Adipose tissue (tissue), 3 donors: ENCODE results near the gene MARK3. TPM values are rescaled to one million over a fixed set of nuclear protein-coding genes. Genes with fewer than 3 reads are reported as not detected.
"Not testable (repeated sequence)": the region's sequence is repeated elsewhere in the genome, so short reads cannot be mapped to it uniquely, and the experiment has no call there.

Source experiments
- H3K27ac ChIP-seq: one replicate; pipeline ENCODE4 v1.5.1; 2013; ENCODE audit warnings: low read depth, low read length
- WGBS, 3 donors: extraction: QIAGEN DNeasy Blood & Tissue Kit; methylation state at CpG; one replicate each; pipeline ENCODE4 v1.1.7; 2013; 5-methylcytosine and 5-hydroxymethylcytosine counted together
- polyA plus RNA-seq, 3 donors: library from polyadenylated mRNA; stranded (reverse); fragments of 200-250 nt; gene quantifications; one replicate each; pipeline ENCODE4 v1.2.3, GENCODE V29; 2013
- donor health status: healthy with polysubstance abuse.
- donor health status: Bipolar disorder and iron deficiency.
- donor health status: healthy.

The MARK3 gene
- polyA plus RNA-seq, 3 donors: 36.4 to 47.8 (median 43.5) TPM

DNA sequence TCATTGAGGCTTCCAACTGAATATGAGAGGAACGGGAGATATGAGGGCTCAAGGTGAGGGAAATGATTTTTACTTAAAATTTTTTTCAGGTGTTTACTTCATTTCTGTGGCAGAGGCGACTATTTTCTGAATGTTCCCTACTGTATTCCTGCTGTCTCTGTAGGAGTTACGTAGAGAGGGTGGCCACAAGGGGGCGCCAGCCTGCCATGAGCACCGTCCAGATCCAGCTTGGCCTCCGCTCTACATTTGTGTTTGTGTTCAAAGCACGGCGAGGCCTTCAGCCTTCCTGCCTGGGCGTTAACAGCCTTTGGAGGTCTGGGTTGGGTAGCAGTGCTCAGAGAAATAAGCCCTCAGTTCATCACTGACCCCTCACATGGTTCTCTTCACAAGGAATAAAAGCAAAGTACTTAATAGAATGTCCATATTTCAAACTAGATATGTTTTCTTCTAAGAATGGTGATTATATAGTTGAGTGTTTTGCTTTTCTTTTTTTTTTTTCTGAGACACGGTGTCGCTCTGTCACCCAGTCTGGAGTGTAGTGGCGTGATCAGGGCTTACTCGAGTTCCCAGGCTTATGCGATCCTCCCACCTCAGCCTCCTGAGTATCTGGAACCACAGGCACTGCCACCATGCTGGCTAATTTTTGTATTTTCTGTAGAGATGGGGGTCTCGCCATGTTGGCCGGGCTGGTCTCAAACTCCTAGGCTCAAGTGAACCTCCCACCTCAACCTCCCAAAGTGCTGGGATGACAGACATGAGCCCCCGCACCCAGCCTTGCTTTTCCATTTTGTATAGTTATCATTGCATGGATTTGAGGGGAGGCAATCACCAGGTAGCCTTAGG, 115.2 kb downstream of the MARK3 start:
- WGBS, 3 donors: 41 to 44% (median 42%) methylated on average over 17 of the region's 17 CpGs
- H3K27ac ChIP-seq: no peak overlapping the region

DNA sequence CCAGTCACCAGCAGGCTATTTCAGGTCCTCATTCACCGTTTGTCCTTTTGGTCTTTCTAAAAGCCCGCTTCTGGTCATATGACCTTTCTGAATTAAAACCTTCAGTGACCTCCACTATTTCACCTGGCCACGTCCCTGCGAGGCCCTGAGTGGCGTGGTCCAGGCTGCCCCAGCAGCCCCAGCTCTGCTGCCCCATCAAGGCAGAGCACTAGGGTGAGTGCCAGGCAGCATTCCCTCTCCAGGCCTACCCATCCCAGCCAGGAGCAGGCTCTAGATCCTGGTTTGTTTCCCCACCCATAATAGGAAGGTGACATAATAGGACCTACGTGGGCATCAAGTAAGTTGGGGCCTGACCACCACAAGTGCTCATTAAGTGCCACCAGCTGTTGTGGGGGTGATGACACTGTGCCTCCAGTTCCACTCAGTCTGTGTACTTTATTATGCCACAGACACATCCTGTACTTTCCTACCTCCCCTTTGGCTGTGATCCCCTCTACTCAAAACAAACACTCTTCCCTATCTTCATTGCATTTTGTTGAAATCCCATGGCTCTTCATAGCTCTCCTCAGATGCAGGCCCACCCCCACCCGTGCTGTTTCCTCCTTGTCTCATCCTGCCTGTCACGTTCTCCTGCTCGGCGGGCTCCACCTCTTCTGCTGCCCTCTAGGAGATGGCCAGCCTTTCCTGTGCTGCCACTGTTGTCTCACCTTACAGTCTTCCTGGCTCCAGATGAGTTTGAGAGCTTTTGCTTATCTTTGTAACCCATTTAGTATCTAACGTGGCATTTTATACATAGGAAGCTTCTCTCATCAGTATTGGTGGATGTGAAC, 116.0 kb downstream of the MARK3 start:
- no peak overlapping the region for H3K27ac ChIP-seq
- WGBS, 3 donors: 78 to 86% (median 79%) methylated on average over 11 of the region's 11 CpGs

DNA sequence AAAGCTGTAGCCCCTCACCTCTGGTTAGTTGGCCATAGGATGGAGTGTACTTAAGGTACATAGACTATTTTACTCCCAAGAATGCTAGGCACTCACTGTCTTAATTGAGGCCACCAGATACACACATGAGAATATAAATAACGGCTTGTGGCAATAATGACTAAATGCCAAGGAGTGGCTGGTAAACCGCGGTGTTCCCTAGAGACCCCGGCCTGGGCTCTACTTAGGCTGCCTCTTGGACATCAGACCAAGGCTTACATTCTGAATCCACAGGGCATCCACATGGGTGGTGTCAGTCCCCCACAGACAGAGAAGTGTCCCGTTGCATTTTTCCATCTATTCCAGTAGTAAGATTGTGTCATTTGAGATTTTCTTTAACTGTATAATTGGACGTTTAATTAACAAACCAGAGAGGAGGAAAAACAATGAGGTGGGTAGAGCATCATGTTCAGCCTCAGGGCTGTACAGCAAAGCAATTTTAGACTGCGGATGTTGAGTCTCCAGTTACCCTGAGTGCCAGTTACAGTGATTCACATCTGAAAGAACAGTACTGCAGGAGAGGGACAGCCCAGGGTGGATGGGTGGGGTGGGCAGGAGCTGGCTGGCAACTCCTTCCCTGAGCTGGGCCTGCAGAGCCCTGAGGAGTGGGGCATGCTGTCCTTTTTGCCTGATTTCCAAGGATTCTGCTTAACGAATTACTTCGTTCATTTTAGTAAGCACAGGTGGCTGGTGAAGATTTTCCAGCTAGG, 116.9 kb downstream of the MARK3 start:
- no peak overlapping the region for H3K27ac ChIP-seq
- WGBS, 3 donors: 88 to 91% (median 90%) methylated on average over 9 of the region's 9 CpGs

DNA sequence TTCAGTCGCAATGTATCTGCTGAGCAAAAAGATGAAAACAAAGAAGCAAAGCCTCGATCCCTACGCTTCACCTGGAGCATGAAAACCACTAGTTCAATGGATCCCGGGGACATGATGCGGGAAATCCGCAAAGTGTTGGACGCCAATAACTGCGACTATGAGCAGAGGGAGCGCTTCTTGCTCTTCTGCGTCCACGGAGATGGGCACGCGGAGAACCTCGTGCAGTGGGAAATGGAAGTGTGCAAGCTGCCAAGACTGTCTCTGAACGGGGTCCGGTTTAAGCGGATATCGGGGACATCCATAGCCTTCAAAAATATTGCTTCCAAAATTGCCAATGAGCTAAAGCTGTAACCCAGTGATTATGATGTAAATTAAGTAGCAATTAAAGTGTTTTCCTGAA, 117.7 kb downstream of the MARK3 start:
- 93 to 97% (median 93%) methylated on average over 18 of the region's 18 CpGs for WGBS, 3 donors
- no peak overlapping the region for H3K27ac ChIP-seq

- H3K27ac ChIP-seq: no peak overlapping the region
- 94 to 96% (median 95%) methylated on average over 12 of the region's 12 CpGs for WGBS, 3 donors
Measured at GRCh38 chr14:103503296-103503695, 118.1 kb downstream of the MARK3 start.

DNA sequence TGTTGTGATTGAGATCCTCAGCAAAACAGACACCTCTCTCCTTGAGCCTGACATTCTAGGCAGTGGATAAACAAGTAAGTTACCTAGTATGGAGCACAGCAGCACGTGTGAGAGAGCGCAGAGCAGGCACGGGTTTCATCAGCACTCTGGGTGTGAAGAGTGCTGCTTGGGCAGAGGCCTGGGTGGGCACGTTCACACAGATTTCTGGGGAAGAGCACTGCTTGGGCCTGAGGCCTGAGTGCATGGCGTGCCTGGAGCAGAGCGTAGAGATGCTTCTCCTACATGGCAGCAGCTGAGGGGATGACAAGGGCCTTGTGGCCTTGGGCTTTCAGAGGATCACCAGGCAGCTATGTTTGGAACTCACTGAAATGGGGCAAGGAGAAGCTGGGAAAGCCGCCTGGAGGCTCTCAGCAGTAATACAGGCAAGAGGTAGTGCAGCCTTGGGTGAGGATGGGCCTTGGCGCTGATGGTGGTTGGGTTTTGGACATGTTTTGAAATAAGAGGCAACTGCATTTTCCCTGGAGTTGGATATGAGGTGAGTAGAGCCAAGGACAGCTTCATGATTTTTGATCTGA, 119.9 kb downstream of the MARK3 start:
- WGBS, 3 donors: 81 to 83% (median 83%) methylated on average over 8 of the region's 8 CpGs
- no peak overlapping the region for H3K27ac ChIP-seq

DNA sequence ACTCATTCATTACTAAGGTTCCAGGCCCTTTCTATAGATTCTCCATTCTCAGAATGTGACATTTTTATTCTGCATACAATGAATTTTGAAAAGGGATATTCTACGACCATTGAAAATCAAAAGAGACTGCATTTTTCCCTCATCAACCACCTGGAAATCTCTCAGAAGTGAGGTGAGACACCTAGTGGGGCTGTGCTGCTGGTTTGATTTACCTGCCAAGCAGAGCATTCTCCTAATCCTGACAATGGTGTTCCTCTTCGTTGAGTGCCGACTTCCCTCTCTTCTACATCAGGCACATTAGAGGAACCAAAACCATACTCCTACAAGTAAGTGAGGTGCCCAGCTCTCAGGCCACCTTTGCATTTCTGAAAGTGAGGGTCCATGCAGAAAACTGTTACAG, 122.5 kb downstream of the MARK3 start:
- 73 to 88% (median 79%) methylated on average over 3 of the region's 3 CpGs for WGBS, 3 donors
- H3K27ac ChIP-seq: no peak overlapping the region

DNA sequence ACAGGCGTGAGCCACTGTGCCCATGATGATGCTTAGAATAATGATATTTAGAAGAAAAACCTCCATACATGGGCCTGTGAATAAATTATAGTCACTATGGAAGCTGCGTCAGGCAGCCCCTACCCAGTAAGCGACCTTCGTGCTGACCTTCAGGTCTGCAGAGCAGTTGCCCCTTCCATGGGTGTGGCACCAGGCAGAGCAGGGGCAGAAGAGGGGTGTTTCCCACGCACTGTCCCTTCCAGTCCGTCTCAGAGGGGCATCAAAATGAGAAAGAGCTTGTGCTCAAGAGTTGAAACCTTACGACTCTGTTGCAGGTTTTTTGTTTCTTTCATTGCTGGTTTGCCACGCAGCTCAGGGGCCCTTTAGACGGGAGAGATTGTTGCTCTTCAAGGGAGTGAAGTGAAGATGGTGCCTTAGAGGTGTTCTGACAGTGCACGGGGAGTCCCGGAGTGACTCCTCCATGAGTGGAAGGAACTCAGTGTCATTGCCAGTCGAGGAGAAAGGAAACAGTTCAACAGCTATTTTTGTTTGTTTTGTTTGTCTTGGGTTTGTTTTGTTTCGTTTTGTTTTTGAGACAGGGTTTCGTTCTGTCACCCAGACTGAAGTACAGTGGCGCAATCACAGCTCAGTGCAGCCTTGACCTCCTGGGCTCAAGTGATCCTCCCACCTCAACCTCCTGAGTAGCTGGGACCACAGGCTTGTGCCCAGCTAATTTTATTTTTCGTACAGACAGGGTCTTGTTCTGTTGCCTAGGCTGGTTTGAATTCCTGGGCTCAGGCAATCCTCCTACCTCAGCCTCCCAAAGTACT, 123.5 kb downstream of the MARK3 start:
- H3K27ac ChIP-seq: no peak overlapping the region
- WGBS, 3 donors: 78 to 90% (median 85%) methylated on average over 16 of the region's 16 CpGs

- no peak overlapping the region for H3K27ac ChIP-seq
- WGBS, 3 donors: 86 to 91% (median 89%) methylated on average over 11 of the region's 11 CpGs
Measured at GRCh38 chr14:103509864-103510723, 124.9 kb downstream of the MARK3 start.

DNA sequence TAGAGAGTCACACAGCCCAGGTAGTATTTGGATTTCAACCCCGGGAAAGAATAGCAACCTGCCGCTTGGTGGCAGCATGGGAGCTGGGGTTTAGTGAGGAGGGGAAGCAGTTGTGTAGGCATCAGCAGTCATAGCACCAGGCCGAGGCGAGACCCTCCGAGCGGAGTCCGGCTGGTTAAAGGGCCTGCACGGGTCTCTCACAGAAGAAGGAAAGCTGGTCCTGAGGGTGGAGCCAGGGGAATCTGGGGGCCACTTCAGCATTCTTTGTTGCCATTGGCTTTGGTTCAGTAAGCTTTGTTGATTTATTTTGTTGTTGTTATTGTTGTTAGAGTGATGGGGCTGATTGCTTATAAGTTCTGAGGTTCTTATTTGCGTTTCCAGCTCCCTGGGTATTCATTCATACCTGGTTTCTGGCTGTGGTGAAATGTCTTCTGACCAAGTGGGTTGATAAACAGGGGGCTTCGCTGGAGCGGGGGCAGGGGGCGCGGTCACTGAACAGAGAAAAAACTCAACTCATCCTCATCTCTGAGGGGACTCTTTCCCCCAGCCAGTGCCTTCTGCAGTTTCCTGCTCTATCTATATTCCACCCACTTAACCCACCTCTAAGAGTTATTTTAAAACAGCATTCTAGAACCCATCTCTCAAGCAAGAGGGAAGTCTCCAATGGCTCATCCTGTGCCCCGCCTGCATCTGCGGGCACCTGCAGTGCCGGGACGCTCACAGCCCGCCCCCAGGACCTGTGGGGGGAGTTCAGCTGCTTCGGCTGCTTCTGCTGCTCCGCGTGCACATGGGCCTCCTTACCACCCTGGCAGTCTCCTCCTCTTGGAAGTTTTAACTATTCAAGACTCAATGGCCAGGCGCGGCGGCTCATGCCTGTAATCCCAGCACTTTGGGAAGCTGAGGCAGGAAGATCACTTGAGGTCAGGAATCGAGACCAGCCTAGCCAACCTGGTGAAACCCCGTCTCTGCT, 125.8 kb downstream of the MARK3 start:
- no peak overlapping the region for H3K27ac ChIP-seq

GRCh38 chr14:103512180-103512579, 127.0 kb downstream of the MARK3 start:
- 90 to 97% (median 95%) methylated on average over 8 of the region's 8 CpGs for WGBS, 3 donors
- H3K27ac ChIP-seq: not testable (repeated sequence)

More for the DNA sequence above, 125.8 kb downstream of the MARK3 start:
- WGBS, 3 donors: 89 to 92% (median 89%) methylated on average over 26 of the region's 26 CpGs

DNA sequence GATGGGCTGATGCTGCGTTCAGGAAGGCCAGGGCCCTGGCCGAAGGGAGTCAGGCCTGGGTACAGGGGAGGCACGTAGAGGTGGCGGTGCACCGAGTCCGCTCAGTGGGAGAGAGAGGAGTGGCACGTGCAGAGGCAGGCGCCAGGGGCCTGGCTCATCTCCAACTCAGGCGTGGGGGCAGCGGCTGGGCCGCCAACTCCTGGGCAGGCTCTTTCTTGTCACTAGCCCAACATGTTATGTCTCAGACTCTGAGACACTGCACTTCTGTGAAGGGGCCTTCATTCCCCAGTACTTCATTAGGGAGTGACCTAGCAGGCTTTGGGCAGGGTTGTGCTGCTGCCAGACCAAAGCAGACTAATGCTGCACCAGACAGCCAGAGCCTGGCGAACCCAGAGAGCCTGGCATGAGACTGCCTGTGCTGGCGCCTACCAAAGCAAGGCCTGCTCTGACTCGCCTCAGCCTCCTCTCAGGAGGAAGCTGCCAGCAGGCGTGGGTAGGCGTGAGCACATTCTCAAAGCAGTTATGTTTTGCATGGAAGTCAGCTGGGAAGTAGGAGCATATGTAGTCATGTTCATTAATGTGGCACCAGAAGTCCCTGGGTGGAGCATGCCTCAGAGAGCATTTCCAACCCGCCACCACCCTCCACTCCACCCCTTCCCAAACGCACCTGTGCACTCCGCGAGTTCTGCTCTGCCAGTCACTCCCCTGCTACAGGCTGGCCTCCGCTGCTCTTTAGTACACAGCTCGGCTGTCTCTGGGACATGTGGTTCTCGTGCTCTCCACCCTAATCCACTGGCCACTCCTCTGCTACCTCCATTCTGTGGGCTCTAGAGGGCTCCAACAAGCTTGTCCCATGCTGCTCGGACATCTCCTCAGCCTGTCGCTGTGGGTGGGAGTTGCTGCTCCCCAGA, 127.7 kb downstream of the MARK3 start:
- no peak overlapping the region for H3K27ac ChIP-seq
- 29 to 55% (median 50%) methylated on average over 25 of the region's 25 CpGs for WGBS, 3 donors

GRCh38 chr14:103514596-103515421, 129.6 kb downstream of the MARK3 start:
- H3K27ac ChIP-seq: no peak overlapping the region
- WGBS, 3 donors: 75 to 91% (median 88%) methylated on average over 18 of the region's 18 CpGs
